CD4-positive, alpha-beta T cell treated with Interleukin-17A for 4 hours (primary cell): ENCODE results near the gene INPP4B.

Experiments
- DNase-seq: peaks from one replicate; pipeline ENCODE4 v3.0.0-alpha.2; 2020; ENCODE audit warnings: mixed read lengths

The INPP4B gene

DNA sequence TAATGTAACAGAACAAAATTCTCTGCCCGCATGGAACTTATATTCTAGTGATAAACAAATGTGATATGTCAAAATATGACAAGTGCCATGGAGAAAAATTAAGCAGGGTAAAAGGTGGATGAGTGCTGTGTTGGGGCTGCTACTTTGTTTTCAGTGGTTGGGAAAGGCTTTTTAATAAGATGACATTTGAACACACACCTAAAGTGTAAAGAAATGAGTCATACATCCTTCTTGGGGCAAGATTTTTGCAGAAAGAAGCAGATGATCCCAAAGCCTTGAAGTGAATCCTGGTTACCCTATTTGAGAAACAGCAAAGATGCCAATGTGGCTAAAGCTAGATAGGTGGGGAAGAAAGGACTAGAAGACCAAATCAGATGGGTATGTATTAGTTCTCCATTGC is 564.1 kb downstream of the INPP4B start:
- DNase-seq, result no peak

DNA sequence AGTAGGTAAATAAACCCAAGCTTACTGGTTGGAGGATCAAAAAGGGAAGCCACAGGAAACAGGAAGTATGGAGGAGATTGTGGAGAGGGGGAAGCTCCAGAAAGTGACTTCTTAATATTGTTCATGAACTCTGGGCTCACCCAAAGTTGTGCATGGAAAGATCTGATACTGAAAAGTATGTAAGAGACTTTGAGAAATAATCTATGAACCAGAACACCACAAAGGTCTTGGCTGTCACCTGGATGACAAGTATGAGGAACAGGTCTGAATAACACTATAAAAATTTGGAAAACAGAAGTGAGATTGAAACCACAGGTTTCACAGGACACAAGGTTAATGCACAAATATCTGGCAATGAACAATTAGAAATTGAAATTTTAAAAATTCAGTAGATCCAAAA is 567.4 kb downstream of the INPP4B start:
- DNase-seq, result no peak

- DNase-seq, result no peak
Measured at GRCh38 chr4:142278171-142278570, 567.9 kb downstream of the INPP4B start.

DNA sequence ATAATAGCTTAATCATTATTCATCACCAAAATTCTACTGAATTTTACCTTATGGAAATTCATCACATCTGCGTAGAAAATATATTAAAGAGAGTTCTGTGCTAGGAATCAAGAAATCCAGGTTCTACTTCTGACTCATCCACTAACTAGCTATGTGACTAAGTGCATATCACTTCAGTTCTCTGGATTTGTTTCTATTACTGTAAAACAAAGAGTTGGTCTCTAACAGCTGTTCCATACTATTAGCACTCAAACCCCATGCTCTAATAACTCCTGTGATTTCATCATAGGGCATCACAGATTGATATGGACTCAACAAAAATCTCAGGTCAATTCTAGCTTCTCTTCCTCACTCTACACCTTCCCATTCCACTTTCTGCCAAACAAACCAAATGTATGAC is 572.0 kb downstream of the INPP4B start:
- DNase-seq, result no peak

DNA sequence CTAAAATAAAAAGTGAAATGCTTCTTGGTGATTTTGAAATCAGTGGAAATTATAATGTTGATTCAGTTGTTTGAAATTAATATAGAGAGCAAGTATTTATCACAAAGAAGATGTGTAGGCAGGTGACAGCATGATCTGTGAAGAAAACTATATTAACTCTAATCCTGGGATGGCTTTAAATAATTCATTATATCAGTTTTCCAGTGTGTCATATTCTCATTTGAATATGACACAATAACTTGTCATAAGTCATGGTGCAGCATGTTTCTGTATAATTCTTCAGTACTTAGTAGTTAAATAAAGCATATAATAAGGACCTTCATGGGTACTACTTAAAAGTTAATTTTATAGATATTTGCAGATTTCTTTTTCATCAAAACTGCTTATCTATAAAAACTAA is 573.6 kb downstream of the INPP4B start:
- no peak for DNase-seq

GRCh38 chr4:142271832-142272231 is 574.3 kb downstream of the INPP4B start:
- DNase-seq, result no peak

DNA sequence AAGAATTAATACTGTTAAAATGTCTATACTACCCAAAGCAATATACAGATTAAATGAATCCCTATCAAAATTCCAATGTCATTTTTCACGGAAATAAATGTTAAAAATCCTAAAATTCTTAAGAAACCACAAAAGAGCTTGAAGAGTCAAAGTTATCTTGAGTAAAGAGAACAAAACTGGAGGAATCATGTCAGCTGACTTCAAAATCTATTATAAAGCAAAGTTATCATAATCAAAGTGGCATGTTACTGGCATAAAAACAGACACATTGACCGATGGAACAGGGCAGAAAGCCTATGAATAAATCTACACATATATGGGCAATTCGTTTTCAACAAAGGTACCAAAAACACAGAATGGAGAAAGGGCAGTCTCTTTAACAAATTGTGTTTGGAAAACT is 579.0 kb downstream of the INPP4B start:
- no peak for DNase-seq

GRCh38 chr4:142265946-142266345 is 580.2 kb downstream of the INPP4B start:
- no peak for DNase-seq

GRCh38 chr4:142265536-142265935 is 580.6 kb downstream of the INPP4B start:
- peak; percentile 24 for DNase-seq

DNA sequence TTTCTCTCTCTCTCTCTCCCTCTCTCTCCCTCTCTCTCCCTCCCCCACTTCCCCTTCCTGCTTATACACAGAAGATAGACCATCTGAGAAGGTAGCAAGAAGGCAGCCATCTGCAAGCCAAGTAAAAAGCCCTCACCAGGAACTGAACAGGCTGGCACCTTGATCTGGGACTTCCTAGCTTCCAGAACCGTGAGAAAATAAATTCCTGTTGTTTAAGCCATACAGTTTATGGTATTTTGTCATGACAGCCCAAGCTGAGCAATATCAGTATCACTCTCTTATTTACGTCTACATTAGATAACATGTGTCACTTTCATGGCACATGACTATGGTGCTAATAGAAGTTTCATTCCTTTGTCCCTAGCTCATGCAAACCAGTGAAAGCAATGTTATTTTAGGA is 581.1 kb downstream of the INPP4B start:
- no peak for DNase-seq

GRCh38 chr4:142262956-142263355 is 583.1 kb downstream of the INPP4B start:
- no peak for DNase-seq

- DNase-seq, result no peak
Measured at GRCh38 chr4:142248946-142249345, 597.2 kb downstream of the INPP4B start.

- DNase-seq, result no peak
Measured at GRCh38 chr4:142243255-142243654, 602.8 kb downstream of the INPP4B start.

- no peak for DNase-seq
Measured at GRCh38 chr4:142242156-142242555, 603.9 kb downstream of the INPP4B start.

DNA sequence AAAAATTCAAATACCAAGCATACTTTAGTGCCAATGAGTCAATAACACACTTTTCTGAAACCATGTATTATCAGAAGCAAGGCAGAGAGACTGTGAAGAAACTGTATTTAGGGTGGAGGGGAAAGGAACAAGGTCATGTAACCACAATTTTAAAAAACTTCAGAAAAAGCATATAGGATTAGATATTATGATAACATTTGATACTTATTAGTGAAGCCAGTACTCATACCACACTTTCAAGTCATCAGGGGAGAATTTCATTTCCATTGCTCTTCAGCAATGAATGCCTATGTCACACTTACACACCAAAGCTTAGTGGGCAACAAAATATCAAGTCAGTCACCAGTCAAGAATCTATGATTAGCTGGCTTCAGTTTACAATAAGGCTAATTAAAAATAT is 607.5 kb downstream of the INPP4B start:
- DNase-seq, result no peak

- DNase-seq, result no peak
Measured at GRCh38 chr4:142236268-142236667, 609.8 kb downstream of the INPP4B start.

DNA sequence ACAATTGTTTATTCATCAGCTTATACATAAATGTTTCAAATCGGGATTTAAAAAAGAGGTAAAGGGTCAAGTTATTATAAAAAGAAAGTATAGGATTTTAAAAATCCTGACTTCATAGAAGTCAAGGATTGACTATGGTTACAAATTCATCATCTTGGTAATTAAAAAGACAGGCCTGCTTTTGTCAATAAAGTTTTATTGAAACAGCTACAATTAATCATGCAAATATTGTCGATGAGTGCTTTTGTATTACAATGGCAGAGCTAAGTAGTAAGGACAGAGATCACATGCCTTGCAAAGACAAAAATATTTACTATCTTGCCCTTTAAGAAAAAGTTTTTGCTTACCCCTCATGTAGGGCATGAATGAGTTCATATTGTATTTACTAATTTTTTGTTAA is 614.3 kb downstream of the INPP4B start:
- DNase-seq, result no peak

GRCh38 chr4:142230991-142231390 is 615.1 kb downstream of the INPP4B start:
- DNase-seq, result no peak

DNA sequence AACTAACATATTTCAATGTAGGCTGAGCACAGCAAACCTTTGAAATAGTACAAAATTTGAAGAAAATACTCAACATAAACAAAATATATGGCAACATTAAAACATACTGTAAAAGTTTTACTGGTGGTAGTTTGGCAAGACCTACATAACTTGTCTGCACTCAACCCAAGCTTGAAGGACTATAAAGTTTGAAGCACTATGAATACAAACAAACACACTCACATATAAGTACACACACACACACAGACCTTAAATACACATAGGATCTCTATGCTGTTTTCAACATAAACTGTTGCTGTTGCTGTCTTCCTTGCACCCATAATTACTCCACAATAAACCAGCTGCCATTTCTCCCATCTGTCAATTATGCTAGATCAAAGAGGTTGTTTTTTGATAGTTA is 620.1 kb downstream of the INPP4B start:
- DNase-seq, result no peak

GRCh38 chr4:142222127-142222526 is 624.0 kb downstream of the INPP4B start:
- DNase-seq, result no peak

- no peak for DNase-seq
Measured at GRCh38 chr4:142218726-142219125, 627.4 kb downstream of the INPP4B start.

- no peak for DNase-seq
Measured at GRCh38 chr4:142211444-142211843, 634.7 kb downstream of the INPP4B start.

GRCh38 chr4:142203505-142203904 is 642.6 kb downstream of the INPP4B start:
- DNase-seq, result no peak

DNA sequence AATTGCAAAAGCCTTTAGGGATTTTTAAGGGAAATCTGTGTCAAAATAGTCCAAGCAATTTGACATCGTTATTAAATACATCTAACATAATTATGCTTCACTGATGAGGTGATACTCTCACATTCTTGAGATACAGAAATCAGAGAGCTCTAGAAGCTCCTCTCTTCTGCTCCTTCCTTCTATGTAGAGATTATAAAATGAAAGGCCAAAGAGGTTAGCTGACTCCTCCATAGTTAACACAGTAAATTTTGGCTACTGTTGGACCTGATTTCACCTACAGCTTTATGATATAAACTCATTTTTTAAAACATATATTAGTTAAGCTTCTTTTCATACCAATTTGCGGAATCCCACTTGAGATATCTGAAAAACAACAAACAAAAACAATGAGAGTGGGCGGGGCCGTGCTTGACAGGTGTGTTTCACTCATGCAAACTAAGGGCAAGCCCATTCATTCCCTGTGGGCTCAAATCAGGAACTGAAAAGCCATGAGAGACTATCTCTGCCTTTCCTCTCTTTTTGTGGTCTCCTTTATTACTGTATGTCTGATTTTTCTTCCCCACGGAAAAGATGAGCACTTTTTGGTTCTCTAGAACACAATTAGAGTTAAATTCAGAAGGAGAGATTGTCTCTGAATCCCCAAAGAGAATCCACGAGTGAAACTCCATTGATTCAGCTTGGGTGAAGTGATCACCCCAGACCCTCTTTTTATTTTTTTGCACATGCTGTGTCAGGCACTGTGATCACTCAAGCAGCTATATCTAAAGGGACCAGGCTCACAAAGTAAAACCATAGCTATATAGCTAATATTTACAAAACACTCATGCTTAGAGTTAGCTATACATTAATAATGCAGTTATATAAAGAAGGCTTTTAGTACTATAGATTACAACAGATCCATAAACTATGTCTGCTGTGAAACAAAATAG is 643.4 kb downstream of the INPP4B start:
- DNase-seq, result no peak

DNA sequence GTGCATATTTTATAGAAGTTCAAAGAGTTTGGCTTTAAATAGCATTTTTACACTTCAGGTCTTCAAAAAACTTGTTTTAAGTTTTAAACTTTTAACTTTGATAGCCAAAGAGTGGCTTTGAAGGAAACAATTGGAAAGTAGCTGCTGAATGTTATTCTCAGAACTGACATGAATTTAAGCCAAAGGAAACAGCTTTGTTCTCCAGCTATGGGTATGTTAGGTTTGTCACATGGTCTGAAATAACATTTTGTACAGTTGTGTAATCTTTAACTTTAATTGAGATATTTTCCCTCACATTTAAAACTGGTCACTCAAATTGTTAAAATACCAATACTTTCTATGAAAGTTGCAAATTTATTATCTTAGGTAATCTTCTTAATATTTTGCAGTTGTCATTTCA is 645.1 kb downstream of the INPP4B start:
- DNase-seq, result no peak
